NCI-H1417 (cell line): Measurements from ENCODE around the gene OR52A5.

ENCODE experiments used
- DNase-seq, 3 experiments: peaks; one replicate each; lab custom pipeline; 2025; lab: John Stamatoyannopoulos, UW

OR52A5 gene

DNA sequence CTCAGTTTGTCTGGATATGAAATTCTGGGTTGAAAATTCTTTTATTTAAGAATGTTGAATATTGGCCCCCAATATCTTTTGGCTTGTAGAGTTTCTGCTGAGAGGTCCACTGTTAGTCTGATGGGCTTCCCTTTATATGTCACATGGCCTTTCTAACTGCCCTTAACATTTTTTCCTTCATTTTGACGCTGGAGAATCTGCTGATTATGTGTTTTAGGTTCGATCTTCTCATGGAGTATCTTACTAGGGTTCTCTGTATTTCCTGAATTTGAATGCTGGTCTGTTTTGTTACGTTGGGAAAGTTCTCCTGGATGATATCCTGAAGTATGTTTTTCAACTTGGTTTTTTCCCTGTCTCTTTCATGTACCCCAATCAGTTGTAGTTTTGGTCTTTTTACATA lies 22.8 kb downstream of the OR52A5 start:
- DNase-seq, result no peak

DNA sequence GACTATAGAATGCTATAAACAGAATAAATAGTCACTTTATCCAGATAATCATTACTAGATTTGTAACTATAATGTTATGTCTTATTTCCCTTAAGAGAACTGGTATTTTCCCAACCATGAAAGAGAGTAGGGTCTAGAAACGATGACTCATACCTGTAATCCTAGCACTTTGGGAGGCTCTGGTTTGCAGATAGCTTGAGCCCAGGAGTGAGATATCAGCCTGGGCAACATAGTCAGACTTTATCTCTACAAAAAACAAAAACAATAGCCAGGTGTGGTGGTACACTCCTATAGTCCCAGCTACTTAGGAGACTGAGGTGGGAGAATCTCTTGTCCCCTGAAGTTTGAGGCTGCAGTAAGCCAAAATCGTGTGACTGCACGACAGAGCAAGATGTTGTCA lies 30.9 kb downstream of the OR52A5 start:
- no peak for DNase-seq

DNA sequence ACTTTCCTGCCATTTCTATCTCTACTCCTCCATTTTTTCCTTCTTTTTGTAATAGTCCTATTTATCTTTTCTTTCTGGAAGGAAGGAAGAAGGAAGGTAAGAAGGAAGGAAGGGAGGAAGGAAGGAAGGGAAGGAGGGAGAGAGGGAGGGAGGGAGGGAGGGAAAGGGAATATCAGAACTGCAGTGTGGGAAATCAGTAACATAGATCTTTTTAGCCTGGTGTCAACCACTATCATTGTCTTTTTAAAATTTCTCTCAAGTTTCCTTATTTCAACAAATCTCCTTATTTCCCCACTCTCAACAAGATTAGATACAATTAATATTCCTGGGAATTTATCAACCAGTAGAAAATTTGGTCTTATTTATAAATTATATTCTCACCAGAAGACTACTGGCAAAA lies 35.1 kb downstream of the OR52A5 start:
- DNase-seq, result no peak

DNA sequence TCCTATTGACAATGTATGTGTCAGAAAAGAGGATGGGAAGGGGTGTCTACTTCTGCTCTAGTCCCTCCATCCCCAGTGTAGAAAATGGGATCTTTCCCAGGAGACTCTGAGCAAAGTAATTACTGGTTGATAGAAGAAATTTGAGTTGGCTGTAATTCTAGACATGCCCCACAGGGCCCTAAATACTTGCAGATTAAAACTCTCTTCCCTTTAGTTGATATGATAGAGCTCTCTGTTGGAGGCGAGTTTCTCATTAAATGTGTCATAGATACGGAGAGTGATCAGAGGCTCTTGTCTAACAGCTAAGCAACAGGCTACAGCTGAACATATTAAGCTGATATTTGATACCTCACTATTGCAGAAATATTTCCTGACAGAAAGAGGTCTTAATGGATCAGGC lies 35.9 kb downstream of the OR52A5 start:
- DNase-seq, result peak in 1 of 3 experiments; percentile 24

DNA sequence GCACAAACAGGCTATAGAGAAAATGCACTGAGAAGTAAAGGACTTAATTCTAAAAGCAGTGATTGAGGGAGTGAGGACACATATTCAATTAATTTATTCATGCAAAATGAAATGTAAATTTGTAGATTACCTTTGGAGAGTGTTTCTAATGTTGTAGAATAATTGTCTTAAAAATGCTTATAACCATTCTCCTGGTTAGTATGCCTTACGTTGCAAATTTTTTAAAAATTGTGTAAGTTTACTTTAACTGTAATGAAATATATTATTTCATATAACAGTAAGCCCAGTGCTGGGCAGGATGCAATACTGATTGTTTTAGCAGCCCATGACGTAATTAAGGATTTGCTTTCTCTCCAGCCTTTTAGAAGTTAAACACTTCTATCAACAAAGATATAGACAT lies 42.1 kb downstream of the OR52A5 start:
- DNase-seq, result no peak

DNA sequence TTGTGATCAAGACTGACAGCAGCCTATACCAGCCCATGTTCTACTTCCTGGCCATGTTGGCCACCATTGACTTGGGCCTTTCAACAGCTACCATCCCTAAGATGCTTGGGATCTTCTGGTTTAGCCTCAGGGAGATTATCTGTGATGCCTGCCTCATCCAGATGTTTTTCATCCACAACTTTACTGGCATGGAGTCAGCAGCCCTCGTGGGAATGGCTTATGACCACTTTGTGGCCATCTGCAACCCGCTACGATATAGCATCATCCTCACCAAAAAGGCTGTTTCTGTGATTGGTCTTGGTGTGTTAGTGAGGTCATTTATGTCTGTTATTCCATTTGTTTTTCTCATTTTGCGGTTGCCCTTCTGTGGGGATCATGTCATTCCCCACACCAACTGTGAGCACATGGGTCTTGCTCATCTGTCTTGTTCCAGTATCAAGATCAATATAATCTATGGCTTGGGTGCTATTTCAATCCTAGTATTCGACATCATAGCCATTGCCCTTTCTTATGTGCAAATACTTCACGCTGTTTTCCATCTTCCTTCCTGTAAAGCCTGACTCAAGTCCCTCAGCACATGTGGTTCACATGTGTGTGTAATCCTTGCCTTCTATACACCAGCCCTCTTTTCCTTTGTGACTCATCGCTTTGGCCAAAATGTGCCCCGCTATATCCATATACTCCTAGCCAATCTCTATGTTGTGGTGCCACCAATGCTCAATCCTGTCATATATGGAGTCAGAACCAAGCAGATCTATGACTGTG lies 45.2 kb downstream of the OR52A5 start:
- no peak for DNase-seq

DNA sequence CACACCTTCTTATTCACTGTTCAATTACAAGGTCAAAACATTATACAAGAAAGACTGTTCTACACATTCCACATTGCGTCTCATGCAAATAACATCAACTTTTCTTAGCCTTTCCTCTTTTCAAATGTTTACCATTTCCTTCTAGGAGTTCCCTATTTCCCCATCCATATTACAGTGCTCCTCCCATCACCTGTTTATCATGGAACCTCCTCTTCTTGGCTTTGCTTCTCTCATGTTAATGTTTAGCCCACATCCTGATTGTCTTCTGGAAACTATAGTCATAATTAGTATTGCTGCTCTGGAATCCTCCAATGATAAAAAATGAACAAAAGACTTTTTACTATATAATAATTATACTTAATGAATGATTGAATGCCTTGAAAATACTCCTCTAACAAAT lies 47.5 kb downstream of the OR52A5 start:
- no peak for DNase-seq

DNA sequence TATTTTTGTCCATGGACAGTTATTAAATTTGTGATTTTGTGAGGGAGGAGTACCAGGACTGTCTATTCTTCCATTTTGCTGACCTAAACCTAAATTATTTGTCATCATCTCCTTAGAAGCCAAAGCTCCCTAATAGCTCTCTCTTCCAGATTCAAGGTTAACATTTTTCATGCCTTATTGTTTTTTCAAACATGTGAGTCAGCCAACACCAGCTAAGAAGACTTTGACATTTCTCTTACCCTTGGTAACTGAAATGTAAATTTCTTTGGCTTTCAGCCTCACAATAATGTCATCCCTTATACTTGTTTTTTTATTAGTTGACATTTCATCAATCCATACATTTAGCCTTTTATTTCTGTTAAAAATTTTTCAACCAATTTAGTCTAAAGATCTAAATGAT lies 49.6 kb downstream of the OR52A5 start:
- DNase-seq, result no peak

DNA sequence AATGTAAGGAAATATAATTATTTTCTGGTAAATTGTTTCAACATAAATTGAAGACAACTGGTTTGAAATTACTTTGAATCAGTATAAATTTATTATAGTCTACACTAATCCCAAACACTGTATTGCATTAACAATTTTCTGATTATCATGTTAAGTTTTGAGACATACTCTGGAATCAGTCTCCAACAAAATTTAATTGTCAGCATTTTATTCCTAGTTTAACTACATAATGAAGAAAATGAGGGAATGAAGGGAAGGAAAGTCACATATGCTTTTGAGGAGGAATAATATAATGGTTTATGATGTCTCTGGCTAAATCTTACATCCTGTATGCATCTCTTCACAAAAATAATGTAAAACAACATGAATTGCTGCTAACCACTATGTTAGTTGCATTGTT lies 54.6 kb downstream of the OR52A5 start:
- DNase-seq, result no peak

DNA sequence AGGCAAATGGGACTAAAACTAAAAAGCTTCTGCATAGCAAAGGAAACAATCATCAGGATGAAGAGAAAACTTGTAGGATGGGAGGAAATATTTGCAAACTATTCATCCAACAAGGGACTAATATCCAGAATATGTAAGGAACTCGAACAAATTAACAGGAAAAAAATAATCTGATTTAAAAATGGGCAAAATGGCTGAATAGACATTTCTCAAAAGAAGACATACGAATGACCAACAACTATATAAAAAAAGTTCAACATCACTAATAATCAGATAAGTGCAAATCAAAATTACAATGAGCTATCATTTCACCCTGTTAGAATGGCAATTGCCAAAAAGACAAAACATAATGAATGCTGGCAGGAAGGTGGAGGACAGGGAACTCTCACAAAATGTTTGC lies 56.8 kb downstream of the OR52A5 start:
- DNase-seq, result no peak
